GM13976 (cell line): ENCODE measurements around the gene ANGEL2.

Experiments
- DNase-seq: peaks from one replicate; pipeline ENCODE4 v3.0.0; 2012; ENCODE audit warnings: low spot score
- in situ Hi-C: fragments of 300-500 bp; cut with MboI; formaldehyde crosslinking; loops from one replicate; pipeline ENCODE4 v1.12.0; 2022; ENCODE audit warnings: low sequenced_read_pairs, mixed read lengths, inconsistent platforms; ENCODE audit not compliant: unreplicated experiment
- TF ChIP-seq, protein P1 (sequence below): IDR thresholded peaks from 2 replicates; pipeline ENCODE4 v1.5.1; 2012; ENCODE audit warnings: borderline replicate concordance, mild to moderate bottlenecking; ENCODE audit not compliant: insufficient read depth; ENCODE audit errors: extremely low read depth, missing control alignments, control extremely low read depth

The ANGEL2 gene

DNA sequence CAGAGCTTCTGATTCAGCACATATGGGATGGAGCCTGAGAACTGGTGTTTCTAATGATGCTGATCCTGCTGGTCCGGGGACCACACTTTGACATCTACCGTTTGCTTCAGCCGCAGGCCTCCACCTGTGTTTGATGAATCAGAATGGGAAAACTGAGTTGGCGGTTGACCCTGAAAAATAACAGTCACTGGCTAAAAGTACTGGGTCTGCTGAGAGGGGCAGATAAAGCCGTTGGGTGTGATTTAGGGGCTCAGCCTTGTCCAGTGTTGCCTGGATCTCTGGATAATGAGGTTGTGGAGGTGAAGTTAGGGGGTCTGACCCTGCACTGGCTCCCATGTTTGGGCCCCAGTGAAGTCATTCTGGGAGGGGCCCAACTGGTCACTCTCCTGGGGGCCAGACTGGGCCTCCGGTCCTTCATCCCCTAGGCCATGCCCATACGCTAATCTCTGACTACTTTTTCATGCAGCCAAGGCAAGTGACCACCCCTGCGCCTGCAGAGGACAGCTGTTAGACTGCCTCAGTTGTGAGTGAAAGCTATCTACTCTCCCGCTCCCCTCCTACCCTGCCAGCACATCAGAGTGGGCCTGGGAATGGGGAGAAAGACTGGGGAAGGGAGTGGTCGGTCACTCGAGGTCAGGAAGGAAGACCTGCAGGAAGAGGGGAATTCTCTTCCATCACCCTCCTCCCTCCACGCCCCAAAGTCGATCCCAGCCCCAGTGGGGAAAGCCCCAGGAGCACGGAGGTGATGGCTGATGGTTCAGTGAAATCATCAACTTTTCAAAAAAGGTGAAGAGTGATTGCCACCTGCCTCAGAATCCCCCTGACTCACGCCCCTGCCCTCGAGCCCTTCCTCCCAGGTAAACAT lies 37.7 kb downstream of the ANGEL2 start:
- TF ChIP-seq, protein P1, sequence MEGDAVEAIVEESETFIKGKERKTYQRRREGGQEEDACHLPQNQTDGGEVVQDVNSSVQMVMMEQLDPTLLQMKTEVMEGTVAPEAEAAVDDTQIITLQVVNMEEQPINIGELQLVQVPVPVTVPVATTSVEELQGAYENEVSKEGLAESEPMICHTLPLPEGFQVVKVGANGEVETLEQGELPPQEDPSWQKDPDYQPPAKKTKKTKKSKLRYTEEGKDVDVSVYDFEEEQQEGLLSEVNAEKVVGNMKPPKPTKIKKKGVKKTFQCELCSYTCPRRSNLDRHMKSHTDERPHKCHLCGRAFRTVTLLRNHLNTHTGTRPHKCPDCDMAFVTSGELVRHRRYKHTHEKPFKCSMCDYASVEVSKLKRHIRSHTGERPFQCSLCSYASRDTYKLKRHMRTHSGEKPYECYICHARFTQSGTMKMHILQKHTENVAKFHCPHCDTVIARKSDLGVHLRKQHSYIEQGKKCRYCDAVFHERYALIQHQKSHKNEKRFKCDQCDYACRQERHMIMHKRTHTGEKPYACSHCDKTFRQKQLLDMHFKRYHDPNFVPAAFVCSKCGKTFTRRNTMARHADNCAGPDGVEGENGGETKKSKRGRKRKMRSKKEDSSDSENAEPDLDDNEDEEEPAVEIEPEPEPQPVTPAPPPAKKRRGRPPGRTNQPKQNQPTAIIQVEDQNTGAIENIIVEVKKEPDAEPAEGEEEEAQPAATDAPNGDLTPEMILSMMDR, result no peak
- DNase-seq, result peak; percentile 64
- in situ Hi-C loops, result loop anchor here (25.0 kb wide), 2 partner anchors 316 to 516 kb away; no protein-coding TSS in a partner anchor

DNA sequence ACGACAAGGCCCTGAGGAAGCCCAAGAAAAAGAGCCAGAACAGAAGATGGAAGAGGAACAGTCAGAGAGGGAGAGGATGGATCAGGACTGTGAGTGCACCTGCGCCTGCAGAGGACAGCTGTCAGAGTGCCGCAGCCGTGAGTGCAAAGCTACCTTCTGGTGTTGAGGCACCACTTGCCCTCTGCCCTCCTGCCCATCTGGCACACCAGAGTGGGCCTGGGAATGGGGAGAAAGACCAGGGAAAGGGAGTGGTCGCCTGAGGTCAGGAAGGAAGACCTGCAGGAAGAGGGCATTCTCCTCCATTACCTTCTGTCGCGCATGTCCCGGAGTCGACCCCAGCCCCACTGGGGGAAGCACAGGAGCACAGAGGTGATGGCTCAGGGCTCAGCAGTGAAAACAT lies 39.1 kb downstream of the ANGEL2 start:
- in situ Hi-C loops, result loop anchor here (25.0 kb wide), 2 partner anchors 314 to 514 kb away; no protein-coding TSS in a partner anchor
- DNase-seq, result no peak
- TF ChIP-seq, protein P1, result no peak

DNA sequence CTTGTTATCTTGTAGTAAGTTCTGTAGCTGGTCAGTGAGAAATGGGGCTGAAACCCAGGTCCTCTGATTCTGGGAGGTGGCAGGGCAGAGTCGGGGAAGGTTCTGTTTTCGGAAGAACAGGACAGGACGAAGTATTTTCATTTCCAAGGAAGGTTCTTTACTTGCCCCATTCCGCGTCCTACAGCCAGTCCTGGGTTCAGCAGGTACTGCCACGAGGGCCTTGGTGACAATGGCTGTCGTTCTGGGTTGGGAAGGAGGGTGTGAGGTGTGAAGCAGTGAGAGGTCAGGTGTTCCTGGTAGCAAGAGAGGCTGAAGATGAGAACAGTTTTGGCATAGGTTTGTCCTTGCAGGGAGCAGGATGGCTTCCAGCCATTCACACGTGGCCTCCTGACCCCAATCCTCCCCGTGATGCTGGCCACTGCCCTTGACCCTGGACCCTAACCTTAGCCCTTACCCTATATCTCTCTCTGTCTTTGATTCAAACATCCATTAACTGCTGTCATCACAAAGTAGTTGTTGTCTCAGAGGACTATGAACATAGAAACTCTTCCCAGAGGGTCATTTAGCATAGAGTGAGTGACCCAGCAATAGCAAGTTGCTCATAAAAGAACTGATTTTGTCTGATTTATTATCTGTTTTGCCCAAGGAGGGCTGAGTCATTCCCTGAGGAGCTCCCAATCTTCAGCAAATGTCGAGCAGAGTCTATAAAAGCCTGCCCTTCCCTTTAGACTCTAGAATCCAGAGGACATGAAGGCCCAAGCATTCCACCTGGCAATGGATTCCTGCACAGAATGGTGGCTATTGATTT lies 40.4 kb downstream of the ANGEL2 start:
- in situ Hi-C loops, result loop anchor here (25.0 kb wide), 2 partner anchors 313 to 513 kb away; no protein-coding TSS in a partner anchor
- TF ChIP-seq, protein P1, result no peak
- DNase-seq, result no peak

DNA sequence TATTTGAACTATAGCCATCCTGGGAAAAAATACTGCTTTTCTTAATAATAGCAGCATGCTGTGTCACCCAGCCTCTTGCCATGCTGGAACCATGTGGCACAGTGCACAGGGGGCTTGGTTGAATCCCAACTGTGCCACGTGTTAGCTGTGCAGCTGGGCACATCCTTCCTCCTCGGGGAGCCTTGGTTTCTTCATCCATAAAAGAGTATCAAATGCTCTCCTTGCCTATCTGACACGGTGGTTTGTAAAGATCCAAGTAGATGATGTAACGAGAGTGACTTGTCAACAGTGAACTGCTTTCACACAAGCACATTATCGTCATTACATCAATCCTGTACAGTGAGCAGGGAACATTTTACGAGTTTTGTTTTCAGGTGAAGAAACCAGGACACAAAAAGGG lies 41.0 kb downstream of the ANGEL2 start:
- in situ Hi-C loops, result loop anchor here (25.0 kb wide), 2 partner anchors 312 to 512 kb away; no protein-coding TSS in a partner anchor
- TF ChIP-seq, protein P1, result no peak
- no peak for DNase-seq

DNA sequence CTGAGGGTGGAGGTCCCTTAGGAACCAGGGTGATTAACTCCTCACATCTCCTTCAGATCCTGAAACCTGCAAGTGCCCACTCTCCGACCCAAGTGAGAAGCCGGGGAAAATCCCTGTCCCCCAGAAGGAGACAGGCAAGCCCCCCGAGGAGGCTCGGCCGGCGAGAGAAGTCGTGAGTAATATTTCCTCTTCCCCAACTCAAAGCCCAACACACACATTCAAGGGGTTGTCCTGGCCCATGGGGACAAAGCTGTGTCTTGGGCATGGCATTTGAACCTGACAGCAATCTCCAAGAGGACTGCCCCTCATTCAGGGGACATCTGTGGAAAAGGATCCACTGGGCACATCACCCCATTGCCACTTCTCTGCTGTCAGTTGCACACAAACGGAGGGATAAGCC lies 41.8 kb downstream of the ANGEL2 start:
- TF ChIP-seq, protein P1, result no peak
- in situ Hi-C loops, result no loop called here
- no peak for DNase-seq

DNA sequence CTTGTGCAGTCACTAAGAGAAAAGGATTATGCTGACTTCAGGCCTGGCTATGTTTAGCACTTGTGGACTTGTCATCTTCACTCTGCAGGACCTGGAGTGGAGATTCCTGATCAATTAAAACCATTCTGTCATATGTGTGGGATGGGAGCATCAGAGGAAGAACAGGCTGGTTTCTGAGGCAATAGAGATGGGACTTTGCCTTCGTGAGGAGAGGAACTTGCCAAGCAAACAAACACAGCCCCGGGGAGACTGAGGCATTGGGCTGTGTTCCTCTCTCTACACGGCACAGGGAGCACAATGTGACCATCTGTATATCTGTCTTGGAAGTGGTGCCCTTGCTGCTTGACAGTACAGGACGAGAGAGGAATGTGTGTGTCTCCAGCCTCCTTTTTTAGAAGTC lies 42.2 kb downstream of the ANGEL2 start:
- in situ Hi-C loops, result no loop called here
- TF ChIP-seq, protein P1, result no peak
- DNase-seq, result no peak
